ENCODE measurements around the gene CDK5RAP3. TPM values are rescaled to one million over a fixed set of nuclear protein-coding genes. Genes with fewer than 3 reads are reported as not detected.

The CDK5RAP3 gene
- total and polyA plus RNA-seq, 2 of the 13 experiments (the other 11 are each of a cell fraction or from before 2014, with no cell fraction given): 128 to 154 TPM

- TF ChIP-seq ARID4A (CRISPR knock-in tag; IDR thresholded peaks at IDR 0.05; ENCODE audit: borderline replicate concordance): no peak
- TF ChIP-seq ZNF891 (CRISPR knock-in tag; IDR thresholded peaks at IDR 0.05): no peak
- no peak for TF ChIP-seq ZBTB37 (CRISPR knock-in tag; IDR thresholded peaks at IDR 0.05)
- TF ChIP-seq IRF1 (CRISPR knock-in tag; IDR thresholded peaks at IDR 0.05; ENCODE audit: low read depth): 0 out of 2 replicates have a peak, but pooled peaks have one; percentile 21
- TF ChIP-seq ZC3H13 (CRISPR knock-in tag; IDR thresholded peaks at IDR 0.05): peak; percentile 39; the same call in 1 of the 2 replicates
- no peak for TF ChIP-seq KAT8 (CRISPR knock-in tag; IDR thresholded peaks at IDR 0.05)
Measured at GRCh38 chr17:48024149-48025039, 53.5 kb downstream of the CDK5RAP3 start (continued).
